Endothelial cell (in vitro differentiated cells): ENCODE results near the gene DDX25. TPM values are rescaled to one million over a fixed set of nuclear protein-coding genes. Genes with fewer than 3 reads are reported as not detected.

ENCODE experiments used
- DNase-seq: peaks from one replicate; pipeline ENCODE4 v3.0.0; 2021; ENCODE audit warnings: low spot score
- H3K27ac Mint-ChIP-seq: one replicate; pipeline ENCODE4 v1.8.0; 2021; ENCODE audit warnings: mixed read lengths, inconsistent platforms; ENCODE audit not compliant: unreplicated experiment
- H3K27me3 Mint-ChIP-seq: one replicate; pipeline ENCODE4 v1.8.0; 2021; ENCODE audit warnings: mild to moderate bottlenecking, moderate library complexity, mixed read lengths, inconsistent platforms; ENCODE audit not compliant: unreplicated experiment
- H3K36me3 Mint-ChIP-seq: one replicate; pipeline ENCODE4 v1.8.0; 2021; ENCODE audit warnings: mild to moderate bottlenecking, low read depth, mixed read lengths, inconsistent platforms; ENCODE audit not compliant: unreplicated experiment
- H3K4me1 Mint-ChIP-seq: one replicate; pipeline ENCODE4 v1.8.0; 2021; ENCODE audit warnings: mild to moderate bottlenecking, mixed read lengths, inconsistent platforms; ENCODE audit not compliant: unreplicated experiment
- H3K4me3 Mint-ChIP-seq: one replicate; pipeline ENCODE4 v1.8.0; 2021; ENCODE audit warnings: mild to moderate bottlenecking, mixed read lengths, inconsistent platforms; ENCODE audit not compliant: unreplicated experiment
- H3K9me3 Mint-ChIP-seq: one replicate; pipeline ENCODE4 v1.8.0; 2021; ENCODE audit warnings: mixed read lengths, inconsistent platforms; ENCODE audit not compliant: unreplicated experiment
- CTCF ChIP-seq: fragments of 200-600 bp; sonication (generic); IDR thresholded peaks from one replicate; pipeline ENCODE4 v1.5.0; 2021; ENCODE audit warnings: antibody characterized with exemption; ENCODE audit not compliant: unreplicated experiment
- total RNA-seq: library from RNA; stranded (reverse); fragmentation: NEBNext Ultra II Directional; extraction: Animal tissue kit (Norgen Biotek cat#: 25700); gene quantifications from one replicate; pipeline ENCODE4 v1.2.1, GENCODE V29; 2021; ENCODE audit not compliant: unreplicated experiment

Gene DDX25
- total RNA-seq, 1 donor from 2014 or later, result 7.5 TPM

GRCh38 chr11:125967515-125967914 lies 63.2 kb downstream of the DDX25 start:
- DNase-seq, result no peak
- Mint-ChIP-seq H3K27me3 (no peaks in the 10 kb centered on the region), H3K4me1 (peaks cover 13% of the 10 kb centered on the region), H3K9me3 (no peaks in the 10 kb centered on the region), H3K4me3 (no peak overlapping the region), H3K27ac (no peak overlapping the region), H3K36me3 (peaks cover 16% of the 10 kb centered on the region)
- TF ChIP-seq CTCF, result no peak

GRCh38 chr11:125968354-125968753 lies 64.0 kb downstream of the DDX25 start:
- TF ChIP-seq CTCF, result no peak
- Mint-ChIP-seq H3K4me1 (peaks cover 13% of the 10 kb centered on the region), H3K27ac (no peak overlapping the region), H3K27me3 (no peaks in the 10 kb centered on the region), H3K36me3 (peaks cover 9% of the 10 kb centered on the region), H3K4me3 (no peak overlapping the region), H3K9me3 (no peaks in the 10 kb centered on the region)
- no peak for DNase-seq

- Mint-ChIP-seq H3K4me1 (peaks cover 10% of the 10 kb centered on the region), H3K36me3 (peaks cover 3% of the 10 kb centered on the region), H3K27ac (no peak overlapping the region), H3K4me3 (no peak overlapping the region), H3K27me3 (no peaks in the 10 kb centered on the region), H3K9me3 (no peaks in the 10 kb centered on the region)
- DNase-seq, result no peak
- no peak for TF ChIP-seq CTCF
Observed at GRCh38 chr11:125971618-125972017, 67.3 kb downstream of the DDX25 start.

- no peak for TF ChIP-seq CTCF
- H3K36me3 Mint-ChIP-seq, result peaks cover 3% of the 10 kb centered on the region
- H3K27ac Mint-ChIP-seq, result no peak overlapping the region
- H3K27me3 Mint-ChIP-seq, result no peaks in the 10 kb centered on the region
- DNase-seq, result no peak
- H3K9me3 Mint-ChIP-seq, result no peaks in the 10 kb centered on the region
- H3K4me1 Mint-ChIP-seq, result no peaks in the 10 kb centered on the region
- H3K4me3 Mint-ChIP-seq, result no peak overlapping the region
Observed at GRCh38 chr11:125974284-125974683, 70.0 kb downstream of the DDX25 start.

- Mint-ChIP-seq H3K27me3 (no peaks in the 10 kb centered on the region), H3K9me3 (no peaks in the 10 kb centered on the region), H3K4me1 (peaks cover 2% of the 10 kb centered on the region), H3K36me3 (peaks cover 3% of the 10 kb centered on the region), H3K4me3 (no peak overlapping the region), H3K27ac (no peak overlapping the region)
- DNase-seq, result no peak
- no peak for TF ChIP-seq CTCF
Observed at GRCh38 chr11:125975634-125976033, 71.3 kb downstream of the DDX25 start.
